ENCODE measurements around the gene PHOX2B. TPM values are rescaled to one million over a fixed set of nuclear protein-coding genes. Genes with fewer than 3 reads are reported as not detected.

The PHOX2B gene
- total RNA-seq, 2 experiments from 2014 or later, result not detected

Other genes starting within 250 kb of the PHOX2B start
- not detected for gene LIMCH1, start 210.6 kb downstream of the PHOX2B start, total RNA-seq
- 10 to 100 TPM; 40.7 to 44.8 TPM for gene TMEM33, start 186.7 kb upstream of the PHOX2B start, total RNA-seq
- gene DCAF4L1, start 233.0 kb upstream of the PHOX2B start, total RNA-seq, result under 1 TPM; 0.10 to 0.17 TPM
- 10 to 100 TPM; 43.3 to 48.3 TPM for gene SLC30A9, start 241.8 kb upstream of the PHOX2B start, total RNA-seq

All from activated CD4-positive, alpha-beta memory T cell treated with anti-CD3 and anti-CD28 coated beads for 36 hours (primary cell).